ENCODE data around the gene PSAT1.

DNA sequence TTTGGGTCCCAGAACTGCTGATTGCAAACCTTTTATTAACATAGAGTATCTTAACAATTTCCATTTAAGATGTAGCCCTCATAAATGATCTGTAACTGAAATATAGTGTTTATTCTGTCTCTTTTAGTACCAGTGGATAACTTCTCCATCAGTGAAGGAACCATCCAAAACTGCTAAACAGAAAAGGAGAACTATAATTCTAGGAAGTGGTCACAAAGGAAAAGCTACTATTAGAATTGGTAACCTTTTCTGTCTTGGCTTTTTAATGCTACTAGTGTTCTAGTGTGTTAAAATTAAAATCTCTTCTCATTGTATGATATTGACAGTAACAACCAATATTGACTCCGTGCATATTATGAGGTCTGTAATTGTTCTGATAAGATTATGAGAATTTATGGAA is 48.3 kb upstream of the PSAT1 start:
- TF ChIP-seq, protein P1, sequence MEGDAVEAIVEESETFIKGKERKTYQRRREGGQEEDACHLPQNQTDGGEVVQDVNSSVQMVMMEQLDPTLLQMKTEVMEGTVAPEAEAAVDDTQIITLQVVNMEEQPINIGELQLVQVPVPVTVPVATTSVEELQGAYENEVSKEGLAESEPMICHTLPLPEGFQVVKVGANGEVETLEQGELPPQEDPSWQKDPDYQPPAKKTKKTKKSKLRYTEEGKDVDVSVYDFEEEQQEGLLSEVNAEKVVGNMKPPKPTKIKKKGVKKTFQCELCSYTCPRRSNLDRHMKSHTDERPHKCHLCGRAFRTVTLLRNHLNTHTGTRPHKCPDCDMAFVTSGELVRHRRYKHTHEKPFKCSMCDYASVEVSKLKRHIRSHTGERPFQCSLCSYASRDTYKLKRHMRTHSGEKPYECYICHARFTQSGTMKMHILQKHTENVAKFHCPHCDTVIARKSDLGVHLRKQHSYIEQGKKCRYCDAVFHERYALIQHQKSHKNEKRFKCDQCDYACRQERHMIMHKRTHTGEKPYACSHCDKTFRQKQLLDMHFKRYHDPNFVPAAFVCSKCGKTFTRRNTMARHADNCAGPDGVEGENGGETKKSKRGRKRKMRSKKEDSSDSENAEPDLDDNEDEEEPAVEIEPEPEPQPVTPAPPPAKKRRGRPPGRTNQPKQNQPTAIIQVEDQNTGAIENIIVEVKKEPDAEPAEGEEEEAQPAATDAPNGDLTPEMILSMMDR (conservative IDR thresholded peaks at IDR 0.05 in 1 of 2, IDR thresholded peaks at IDR 0.05 in 1 of 2; ENCODE audit: extremely low read depth in 1 of 2, insufficient read depth in 1 of 2, low read depth in 1 of 2, low read length in 2 of 2), result no peak
- TF ChIP-seq EZH2 (IDR thresholded peaks at IDR 0.05; ENCODE audit: borderline replicate concordance, low read length), result no peak

Measured in mammary epithelial cell (primary cell).